GM18526 (cell line): ENCODE data around the gene ISM1.

Experiments used
- POLR2A ChIP-seq: IDR thresholded peaks from 3 replicates; pipeline ENCODE4 v1.6.1; 2011; ENCODE audit not compliant: insufficient read length; ENCODE audit errors: extremely low read depth

The ISM1 gene

GRCh38 chr20:13213335-13213734 lies 7.7 kb upstream of the ISM1 start:
- no peak for TF ChIP-seq POLR2A

GRCh38 chr20:13216533-13216932 lies 4.5 kb upstream of the ISM1 start:
- no peak for TF ChIP-seq POLR2A

- no peak for TF ChIP-seq POLR2A
These were observed 1.5 kb upstream of the ISM1 start for GRCh38 chr20:13219327-13220193.

GRCh38 chr20:13220194-13220903 lies 725 bp upstream of the ISM1 start:
- no peak for TF ChIP-seq POLR2A

- TF ChIP-seq POLR2A, result no peak
These were observed 219 bp downstream of the ISM1 start for GRCh38 chr20:13221313-13221672.

- no peak for TF ChIP-seq POLR2A
These were observed 722 bp downstream of the ISM1 start for GRCh38 chr20:13221673-13222318.

- TF ChIP-seq POLR2A, result no peak
These were observed 1.2 kb downstream of the ISM1 start for GRCh38 chr20:13222319-13222716.

GRCh38 chr20:13223736-13224520 lies 2.9 kb downstream of the ISM1 start:
- no peak for TF ChIP-seq POLR2A

GRCh38 chr20:13226367-13226766 lies 5.3 kb downstream of the ISM1 start:
- TF ChIP-seq POLR2A, result no peak

GRCh38 chr20:13228771-13229170 lies 7.7 kb downstream of the ISM1 start:
- TF ChIP-seq POLR2A, result no peak

- TF ChIP-seq POLR2A, result no peak
These were observed 8.5 kb downstream of the ISM1 start for GRCh38 chr20:13229538-13229937.

GRCh38 chr20:13231031-13231752 lies 10.1 kb downstream of the ISM1 start:
- no peak for TF ChIP-seq POLR2A

- no peak for TF ChIP-seq POLR2A
These were observed 11.9 kb downstream of the ISM1 start for GRCh38 chr20:13232999-13233398.

- TF ChIP-seq POLR2A, result no peak
These were observed 13.9 kb downstream of the ISM1 start for GRCh38 chr20:13234961-13235360.
